Neutrophil (primary cell): ENCODE results near the gene STK17B.

Experiments used
- H3K27ac ChIP-seq: fragments of 200-600 bp; sonication (generic); 2 replicates; pipeline ENCODE4 v1.5.1; 2016; ENCODE audit warnings: mild to moderate bottlenecking, moderate library complexity
- H3K27me3 ChIP-seq: fragments of 200-600 bp; sonication (generic); 2 replicates; pipeline ENCODE4 v1.6.0; 2016; ENCODE audit warnings: mild to moderate bottlenecking
- H3K36me3 ChIP-seq: fragments of 200-600 bp; sonication (generic); 2 replicates; pipeline ENCODE4 v1.5.1; 2017
- H3K4me1 ChIP-seq, 2 experiments: fragments of 200-600 bp in 1 of 2; sonication (generic) in 1 of 2; 1 replicate in 1 of 2; 2 replicates in 1 of 2; pipeline versions ENCODE4 v1.5.1 to v1.6.1; 2013 to 2016; ENCODE audit warnings: low read depth in 1 of 2, low read length in 1 of 2, mild to moderate bottlenecking in 1 of 2, moderate library complexity in 1 of 2; ENCODE audit not compliant: control insufficient read depth in 1 of 2, insufficient read depth in 1 of 2
- H3K4me3 ChIP-seq, 2 experiments: fragments of 200-600 bp in 1 of 2; sonication (generic) in 1 of 2; 1 replicate in 1 of 2; 2 replicates in 1 of 2; pipeline ENCODE4 v1.5.1; 2013 to 2016; ENCODE audit warnings: low read depth in 1 of 2, low read length in 1 of 2, mild to moderate bottlenecking in 1 of 2, moderate library complexity in 1 of 2
- H3K9me3 ChIP-seq: fragments of 200-600 bp; sonication (generic); 2 replicates; pipeline ENCODE4 v1.5.1; 2016
- TF ChIP-seq, protein P1 (sequence below): fragments of 200-600 bp; sonication (generic); IDR thresholded peaks from 2 replicates; pipeline ENCODE4 v1.5.1; 2016; ENCODE audit warnings: antibody characterized with exemption

Gene STK17B

GRCh38 chr2:196160101-196160500 is 11.3 kb downstream of the STK17B start:
- peaks cover 84 to 97% of the 10 kb centered on the region in 2 experiments for H3K4me1 ChIP-seq
- TF ChIP-seq, protein P1, sequence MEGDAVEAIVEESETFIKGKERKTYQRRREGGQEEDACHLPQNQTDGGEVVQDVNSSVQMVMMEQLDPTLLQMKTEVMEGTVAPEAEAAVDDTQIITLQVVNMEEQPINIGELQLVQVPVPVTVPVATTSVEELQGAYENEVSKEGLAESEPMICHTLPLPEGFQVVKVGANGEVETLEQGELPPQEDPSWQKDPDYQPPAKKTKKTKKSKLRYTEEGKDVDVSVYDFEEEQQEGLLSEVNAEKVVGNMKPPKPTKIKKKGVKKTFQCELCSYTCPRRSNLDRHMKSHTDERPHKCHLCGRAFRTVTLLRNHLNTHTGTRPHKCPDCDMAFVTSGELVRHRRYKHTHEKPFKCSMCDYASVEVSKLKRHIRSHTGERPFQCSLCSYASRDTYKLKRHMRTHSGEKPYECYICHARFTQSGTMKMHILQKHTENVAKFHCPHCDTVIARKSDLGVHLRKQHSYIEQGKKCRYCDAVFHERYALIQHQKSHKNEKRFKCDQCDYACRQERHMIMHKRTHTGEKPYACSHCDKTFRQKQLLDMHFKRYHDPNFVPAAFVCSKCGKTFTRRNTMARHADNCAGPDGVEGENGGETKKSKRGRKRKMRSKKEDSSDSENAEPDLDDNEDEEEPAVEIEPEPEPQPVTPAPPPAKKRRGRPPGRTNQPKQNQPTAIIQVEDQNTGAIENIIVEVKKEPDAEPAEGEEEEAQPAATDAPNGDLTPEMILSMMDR: no peak
- peak overlapping the region; percentile 95 for H3K27ac ChIP-seq
- H3K27me3 ChIP-seq: no peaks in the 10 kb centered on the region
- no peaks in the 10 kb centered on the region for H3K9me3 ChIP-seq
- H3K36me3 ChIP-seq: peaks cover 67% of the 10 kb centered on the region
- peak overlapping the region; percentile 39 to 58 for H3K4me3 ChIP-seq

DNA sequence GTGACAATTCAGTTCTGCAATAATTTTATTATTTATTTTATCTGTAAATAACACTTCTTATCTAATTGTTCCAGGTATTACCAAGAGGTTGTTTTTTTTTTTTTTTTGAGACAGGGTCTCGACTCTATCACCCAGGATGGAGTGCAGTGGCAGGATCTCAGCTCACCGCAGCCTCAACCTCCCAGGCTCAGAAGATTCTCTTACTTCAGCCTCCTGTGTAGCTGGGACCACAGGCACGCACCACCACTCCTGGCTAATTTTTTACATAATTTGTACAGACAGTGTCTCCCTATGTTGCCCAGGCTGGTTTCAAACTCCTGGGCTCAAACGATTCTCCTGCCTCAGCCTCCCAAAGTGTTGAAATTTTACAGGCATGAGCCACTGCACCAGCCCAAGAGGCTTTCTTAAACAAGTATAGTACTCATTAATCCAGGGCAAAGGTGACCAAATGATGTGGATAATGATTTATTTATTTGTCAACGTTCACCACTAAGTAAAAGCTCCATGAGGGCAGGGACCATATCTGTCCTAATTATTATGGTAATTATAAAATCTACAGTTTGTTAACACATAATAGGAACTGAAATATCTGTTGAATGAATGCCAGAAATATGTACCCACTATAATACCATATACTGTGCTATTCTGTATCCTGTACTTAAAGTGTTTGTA is 12.0 kb downstream of the STK17B start:
- Histone ChIP-seq H3K36me3 (peaks cover 68% of the 10 kb centered on the region), H3K4me3 (peak overlapping the region; percentile 39 to 58), H3K9me3 (no peaks in the 10 kb centered on the region), H3K4me1 (peaks cover 77 to 97% of the 10 kb centered on the region in 2 experiments), H3K27ac (peak overlapping the region; percentile 95), H3K27me3 (no peaks in the 10 kb centered on the region)
- TF ChIP-seq, protein P1: no peak

- TF ChIP-seq, protein P1: no peak
- no peak overlapping the region for H3K4me3 ChIP-seq
- H3K36me3 ChIP-seq: peaks cover 78% of the 10 kb centered on the region
- peaks cover 39 to 72% of the 10 kb centered on the region in 2 experiments for H3K4me1 ChIP-seq
- peak overlapping the region; percentile 95 for H3K27ac ChIP-seq
- H3K9me3 ChIP-seq: no peaks in the 10 kb centered on the region
- no peaks in the 10 kb centered on the region for H3K27me3 ChIP-seq
Observed at GRCh38 chr2:196155575-196155974, 15.8 kb downstream of the STK17B start.

- Histone ChIP-seq H3K9me3 (no peaks in the 10 kb centered on the region), H3K27ac (peak overlapping the region; percentile 95), H3K4me1 (peaks cover 31 to 69% of the 10 kb centered on the region in 2 experiments), H3K36me3 (peaks cover 90% of the 10 kb centered on the region), H3K4me3 (no peak overlapping the region), H3K27me3 (no peaks in the 10 kb centered on the region)
- TF ChIP-seq, protein P1: no peak
Observed at GRCh38 chr2:196153480-196153879, 17.9 kb downstream of the STK17B start.

DNA sequence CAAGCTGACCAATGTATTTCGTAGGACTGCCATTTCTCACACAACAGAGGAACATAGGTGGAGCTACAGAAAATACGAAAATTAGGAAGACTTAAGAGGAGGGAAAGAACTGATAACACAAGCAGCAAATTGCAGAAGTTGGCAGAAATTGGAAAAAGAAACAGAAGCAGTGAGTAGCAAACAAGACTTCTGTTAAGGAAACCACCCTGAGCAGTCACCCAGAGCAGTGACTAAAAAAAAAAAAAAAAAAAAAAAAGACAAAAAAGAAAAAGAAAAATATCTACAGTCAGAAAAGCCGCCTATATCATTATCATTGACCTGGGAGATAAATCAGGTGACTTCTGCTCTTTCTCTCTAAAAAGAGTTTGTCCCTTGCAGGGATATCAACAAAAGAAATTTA is 21.4 kb downstream of the STK17B start:
- Histone ChIP-seq H3K36me3 (peaks cover 98% of the 10 kb centered on the region), H3K27ac (peak overlapping the region; percentile 63), H3K4me1 (peaks cover 11 to 34% of the 10 kb centered on the region in 2 experiments), H3K4me3 (no peak overlapping the region), H3K27me3 (no peaks in the 10 kb centered on the region), H3K9me3 (no peaks in the 10 kb centered on the region)
- TF ChIP-seq, protein P1: no peak
